SHP77 treated with DMSO at 0.1 percent for 48 hours (cell line): Measurements from ENCODE around the gene GLS.

Experiments used
- DNase-seq: peaks from one replicate; lab custom pipeline; 2025; lab: John Stamatoyannopoulos, UW

Gene GLS

GRCh38 chr2:190972213-190972612 lies 91.6 kb downstream of the GLS start:
- no peak for DNase-seq

GRCh38 chr2:190972846-190973245 lies 92.2 kb downstream of the GLS start:
- no peak for DNase-seq

DNA sequence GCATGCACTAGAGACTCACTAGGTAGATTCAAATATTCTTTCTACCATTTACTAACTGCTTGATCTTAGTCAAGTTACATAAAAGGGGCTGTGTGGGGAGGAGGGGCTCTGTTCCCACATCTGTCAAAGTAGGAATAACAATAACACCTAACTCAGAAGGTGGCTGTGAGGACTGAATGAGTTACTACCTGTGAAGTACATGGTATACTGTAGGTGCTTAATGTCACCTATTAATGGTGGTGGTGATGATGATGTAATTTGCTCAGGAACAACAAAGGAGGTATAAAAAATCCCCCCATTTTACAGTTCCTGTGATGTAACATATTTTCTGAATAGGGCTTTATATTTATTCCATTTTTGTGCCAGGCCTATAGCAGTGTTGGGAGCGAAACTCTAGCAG lies 92.6 kb downstream of the GLS start:
- DNase-seq: no peak

DNA sequence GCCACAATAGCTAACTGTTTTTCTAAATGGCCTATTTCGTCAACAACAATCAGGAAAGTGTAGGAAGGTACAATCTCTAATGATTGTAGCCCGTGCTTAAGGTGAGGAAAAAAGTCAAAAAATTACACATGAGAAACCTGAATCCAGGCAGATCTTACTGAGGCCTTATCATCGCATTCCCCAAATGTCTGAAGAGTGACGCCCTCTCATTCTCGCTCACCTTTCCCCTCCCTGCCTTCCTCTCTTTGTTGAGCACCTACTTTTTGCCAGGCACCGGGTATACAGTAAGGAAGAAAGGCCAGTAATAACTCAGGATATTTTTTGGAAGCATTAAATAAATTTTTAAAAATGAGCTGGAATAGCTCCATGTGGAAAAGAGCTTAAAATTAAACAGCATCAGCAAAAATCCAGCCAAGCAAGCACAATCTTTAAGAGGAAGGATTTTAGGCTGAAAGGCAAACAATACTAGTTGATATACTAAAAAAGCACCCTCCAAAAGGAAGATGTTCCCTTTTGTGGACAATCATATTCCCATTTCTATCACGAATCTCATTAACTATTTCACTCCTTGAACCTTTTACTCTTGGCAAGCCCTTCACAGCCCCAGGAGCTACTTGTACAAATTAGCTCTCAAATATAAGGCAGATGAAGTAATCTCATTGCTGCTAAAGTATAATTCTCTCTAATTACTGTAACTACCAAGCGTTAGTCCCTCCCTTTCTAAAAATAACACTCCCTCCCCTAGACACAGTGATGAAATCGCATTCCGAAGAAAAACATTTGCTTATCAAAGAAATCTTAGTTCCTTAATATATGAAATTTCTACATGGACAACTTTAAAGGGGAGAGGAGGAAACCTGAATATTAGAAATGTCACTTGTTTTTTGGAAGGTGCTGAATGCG lies 93.4 kb downstream of the GLS start:
- DNase-seq: no peak

DNA sequence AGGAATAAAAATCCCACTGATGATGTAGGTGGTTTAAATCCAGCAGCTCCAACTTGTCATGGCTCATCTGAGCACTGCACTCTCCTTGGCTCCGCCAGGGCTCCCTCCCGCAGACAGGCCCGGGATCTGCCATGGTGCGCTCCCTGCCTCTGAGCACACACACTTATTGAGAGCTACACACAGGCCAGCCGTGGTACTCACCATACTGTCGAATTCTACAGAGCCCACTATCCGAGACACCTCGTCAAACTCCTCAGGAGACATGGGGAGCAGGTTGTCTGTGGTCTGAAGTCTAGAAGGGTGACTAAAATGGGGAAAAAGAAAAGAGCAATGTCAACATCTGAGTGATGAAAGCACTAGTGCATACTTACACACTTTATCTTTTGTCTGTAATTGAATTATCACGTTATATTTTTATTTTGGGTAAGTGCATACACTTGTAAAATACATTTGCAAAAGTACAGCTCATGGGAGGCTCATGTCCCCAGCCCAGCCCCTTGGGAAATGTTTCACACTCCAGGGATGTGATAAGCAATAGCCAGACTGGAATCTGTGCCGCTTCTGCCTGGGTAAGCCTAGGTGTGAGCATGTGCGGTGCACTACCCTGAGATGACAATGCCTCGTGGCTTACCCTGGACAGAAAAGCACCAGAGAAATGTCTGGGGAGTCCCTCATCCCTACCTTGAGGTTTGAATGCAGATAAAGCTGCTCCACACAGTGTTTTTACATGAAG lies 94.2 kb downstream of the GLS start:
- DNase-seq: no peak

DNA sequence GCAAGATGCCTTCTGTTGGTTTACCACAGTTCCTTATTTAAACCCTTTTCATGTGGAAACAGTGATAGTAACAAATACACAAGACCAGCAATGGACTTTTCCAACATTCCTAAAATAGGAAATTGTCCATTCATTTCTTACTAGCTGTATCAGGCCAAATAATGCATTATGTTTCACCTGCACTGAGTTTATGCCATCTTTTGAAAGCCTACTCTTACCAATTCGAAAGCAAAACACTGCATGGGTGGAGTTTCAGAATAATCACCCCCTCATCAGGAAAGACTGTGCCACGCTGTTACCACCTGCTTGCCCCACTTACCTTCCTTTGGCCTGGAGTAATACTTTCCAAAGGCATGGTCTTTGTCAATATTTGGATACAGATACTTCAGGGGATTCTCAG lies 95.9 kb downstream of the GLS start:
- DNase-seq: no peak

- no peak for DNase-seq
Measured at GRCh38 chr2:190977505-190977904, 96.9 kb downstream of the GLS start.

DNA sequence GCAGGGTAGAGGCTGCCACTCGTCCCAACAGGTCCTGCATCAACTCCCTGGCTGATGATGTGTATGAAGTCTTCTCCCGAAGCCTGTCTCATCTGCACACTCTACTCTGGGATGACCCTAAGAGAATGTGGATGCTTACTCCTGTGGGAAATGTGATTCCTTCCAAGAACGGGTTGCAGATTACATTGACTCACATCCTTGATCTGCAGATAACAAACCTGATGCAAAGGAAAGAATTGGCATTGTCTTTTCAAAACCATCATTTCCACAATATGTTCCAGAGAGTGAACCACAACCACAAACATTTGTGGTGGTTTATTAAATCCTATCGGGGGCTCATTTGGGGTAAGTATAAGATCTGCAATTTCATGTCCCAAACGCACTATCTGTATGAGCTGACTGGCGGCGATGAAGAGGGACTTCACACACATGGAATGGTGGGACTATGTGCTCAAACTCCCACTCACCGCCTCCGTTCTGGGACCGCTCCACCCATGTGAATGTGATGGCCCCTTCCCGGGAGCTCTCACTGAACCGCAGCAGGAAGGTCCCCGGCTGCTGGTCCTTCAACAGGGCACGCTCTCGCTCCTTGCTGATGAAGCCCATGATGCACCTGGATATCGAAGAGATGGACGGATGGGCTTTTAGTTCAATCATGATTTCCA lies 97.9 kb downstream of the GLS start:
- DNase-seq: no peak

- DNase-seq: peak; percentile 36
Measured at GRCh38 chr2:190979906-190980629, 99.4 kb downstream of the GLS start.

GRCh38 chr2:190980630-190981209 lies 100.1 kb downstream of the GLS start:
- DNase-seq: peak; percentile 36

DNA sequence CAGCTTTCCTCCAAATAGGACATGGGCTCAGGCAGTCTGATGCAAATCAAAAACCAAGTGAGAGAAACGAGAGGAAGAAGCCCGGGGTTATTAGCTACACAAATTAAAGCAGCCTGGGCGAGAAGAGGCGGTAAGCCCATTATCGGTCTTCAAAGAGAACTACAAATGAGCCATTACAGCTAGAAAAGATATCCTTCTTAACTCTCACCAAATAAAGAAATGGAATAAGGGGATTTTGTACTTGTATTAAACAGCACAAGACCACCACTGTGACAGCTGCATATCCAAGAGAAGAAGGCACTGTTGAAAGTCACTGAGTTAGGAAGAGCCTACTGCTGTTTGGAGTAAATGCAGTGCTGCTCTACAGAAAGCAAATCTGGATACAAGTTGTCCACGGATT lies 100.7 kb downstream of the GLS start:
- DNase-seq: no peak

GRCh38 chr2:190981733-190982132 lies 101.1 kb downstream of the GLS start:
- DNase-seq: no peak

DNA sequence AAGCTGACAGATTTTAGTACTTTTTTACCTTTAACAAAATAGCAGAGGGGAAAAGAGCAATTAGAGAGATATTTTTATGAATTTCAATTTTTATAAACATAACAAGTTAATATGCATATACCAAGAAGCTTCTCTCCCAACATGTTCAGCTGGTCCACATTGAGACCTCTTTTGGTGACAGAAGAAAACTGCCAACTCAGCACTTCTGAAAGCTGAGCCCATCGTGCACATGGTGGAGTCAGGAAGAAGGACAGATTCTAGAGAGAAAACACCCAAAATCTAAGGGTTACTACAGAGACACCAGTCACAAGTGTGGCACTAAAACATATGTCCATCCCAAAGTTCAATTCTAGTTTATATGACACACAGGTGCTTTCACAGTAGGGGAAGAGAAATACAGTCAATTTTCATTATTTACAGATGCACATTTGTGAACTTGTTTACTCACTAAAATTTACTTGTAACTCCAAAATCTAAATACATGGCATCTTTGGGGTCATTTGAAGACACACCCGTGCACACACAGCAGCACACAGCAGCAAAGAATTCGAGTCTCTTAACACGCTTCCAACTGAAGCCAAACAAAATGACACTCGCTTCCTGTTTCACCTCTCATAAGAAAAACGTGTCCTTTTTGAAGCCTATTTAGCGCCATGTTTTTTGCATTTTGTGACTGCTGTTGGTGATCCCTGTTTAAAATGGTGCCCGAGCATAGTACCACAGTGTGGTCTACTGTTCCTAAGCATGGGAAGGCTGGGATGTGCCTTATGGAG lies 101.8 kb downstream of the GLS start:
- no peak for DNase-seq

- no peak for DNase-seq
Measured at GRCh38 chr2:190984595-190984994, 104.0 kb downstream of the GLS start.

GRCh38 chr2:190986221-190986953 lies 105.8 kb downstream of the GLS start:
- no peak for DNase-seq

DNA sequence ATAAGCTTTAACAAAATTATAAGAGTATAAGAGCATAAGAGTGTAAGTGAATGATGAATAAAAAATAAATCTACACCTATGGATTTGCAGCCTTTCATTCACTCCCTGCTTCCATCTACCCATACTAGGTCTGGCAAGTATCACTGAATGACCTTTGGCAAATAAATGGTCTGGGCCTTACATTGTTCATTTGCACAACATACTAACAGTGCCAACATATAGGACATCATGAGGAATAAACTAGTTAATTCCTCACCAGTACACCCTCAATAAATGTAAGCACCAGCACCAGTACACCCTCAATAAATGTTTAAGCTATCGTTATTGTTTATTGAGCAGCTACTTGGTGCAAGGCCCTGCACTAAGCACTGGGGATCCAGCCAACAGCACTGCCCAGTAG lies 106.5 kb downstream of the GLS start:
- DNase-seq: no peak

- DNase-seq: no peak
Measured at GRCh38 chr2:190987938-190988337, 107.3 kb downstream of the GLS start.

- DNase-seq: no peak
Measured at GRCh38 chr2:190988910-190989309, 108.3 kb downstream of the GLS start.

GRCh38 chr2:190990132-190990531 lies 109.5 kb downstream of the GLS start:
- DNase-seq: no peak

DNA sequence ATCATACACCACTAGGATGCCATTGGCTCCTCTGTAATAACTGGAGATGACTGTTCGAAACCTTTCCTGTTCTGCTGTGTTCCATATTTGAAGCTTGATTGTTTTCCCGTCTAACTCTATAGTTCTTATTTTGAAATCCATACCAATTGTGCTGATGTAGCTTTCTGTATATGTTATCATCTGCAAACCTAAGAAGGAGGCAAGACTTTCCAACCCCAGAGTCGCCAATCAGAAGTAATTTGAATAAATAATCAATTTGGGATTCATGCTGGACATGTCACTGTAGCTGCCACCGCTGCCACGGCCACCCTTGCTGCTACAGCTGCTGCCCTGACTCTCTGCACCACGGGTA lies 112.6 kb downstream of the GLS start:
- no peak for DNase-seq
